HepG2 (cell line): ENCODE measurements around the gene ADAM15. TPM values are rescaled to one million over a fixed set of nuclear protein-coding genes. Genes with fewer than 3 reads are reported as not detected.

ENCODE experiments used
- ARNT ChIP-seq: fragments of 450-650 bp; IDR thresholded peaks from 2 replicates; pipeline ENCODE4 v1.6.1; 2017
- ESRRA ChIP-seq: sonication (generic); formaldehyde crosslinking; IDR thresholded peaks from 2 replicates; pipeline ENCODE4 v1.5.1; 2020; ENCODE audit warnings: mild to moderate bottlenecking, low read depth, missing genetic modification reagents
- LCORL ChIP-seq, 2 experiments: fragments of 450-650 bp in 1 of 2; sonication (generic) in 1 of 2; formaldehyde crosslinking in 1 of 2; IDR thresholded peaks; 2 replicates each; pipeline versions ENCODE4 v1.5.0 to v1.6.1; 2017 to 2020; ENCODE audit warnings: antibody characterized with exemption in 1 of 2, missing genetic modification reagents in 1 of 2
- MBNL3 ChIP-seq: fragments of 250-450 bp; sonication (Bioruptor Pico); conservative IDR thresholded peaks from 2 replicates; pipeline ENCODE4 v1.8.0; 2022; ENCODE audit warnings: mild to moderate bottlenecking, inconsistent platforms
- MIXL1 ChIP-seq: IDR thresholded peaks from 2 replicates; pipeline ENCODE4 v1.6.1; 2016
- NFYC ChIP-seq: IDR thresholded peaks from 2 replicates; pipeline ENCODE4 v1.6.1; 2016; ENCODE audit warnings: missing genetic modification reagents, missing compliant biosample characterization
- NPAS2 ChIP-seq: sonication (generic); formaldehyde crosslinking; IDR thresholded peaks from 2 replicates; pipeline ENCODE4 v1.8.0; 2022; ENCODE audit warnings: mild to moderate bottlenecking, missing genetic modification reagents, borderline replicate concordance
- ONECUT2 ChIP-seq: sonication (generic); formaldehyde crosslinking; IDR thresholded peaks from 2 replicates; pipeline ENCODE4 v1.4.0; 2020; ENCODE audit warnings: missing genetic modification reagents
- POLR2AphosphoS5 ChIP-seq: IDR thresholded peaks from 2 replicates; pipeline ENCODE4 v1.6.1; 2012; ENCODE audit warnings: low read depth, low read length
- SALL2 ChIP-seq: sonication (generic); formaldehyde crosslinking; IDR thresholded peaks from 2 replicates; pipeline ENCODE4 v1.8.1; 2023; ENCODE audit warnings: mild to moderate bottlenecking, missing genetic modification reagents, inconsistent platforms
- STAG1 ChIP-seq: sonication (generic); formaldehyde crosslinking; IDR thresholded peaks from 2 replicates; pipeline ENCODE4 v1.4.0; 2020; ENCODE audit warnings: missing genetic modification reagents
- TEAD2 ChIP-seq: sonication (generic); formaldehyde crosslinking; IDR thresholded peaks from 2 replicates; pipeline ENCODE4 v1.9.0; 2021; ENCODE audit warnings: missing genetic modification reagents
- TRIM24 ChIP-seq: sonication (generic); formaldehyde crosslinking; IDR thresholded peaks from 2 replicates; pipeline ENCODE4 v1.8.0; 2022; ENCODE audit warnings: mild to moderate bottlenecking, missing genetic modification reagents
- XBP1 ChIP-seq: sonication (generic); formaldehyde crosslinking; IDR thresholded peaks from 2 replicates; pipeline ENCODE4 v1.5.0; 2020; ENCODE audit warnings: missing genetic modification reagents
- XRCC5 ChIP-seq: fragments of 200-400 bp; formaldehyde crosslinking; optimal IDR thresholded peaks from 2 replicates; pipeline ENCODE3; 2017; ENCODE audit warnings: mild to moderate bottlenecking, low read length
- ZFP36L2 ChIP-seq: sonication (generic); formaldehyde crosslinking; IDR thresholded peaks from 2 replicates; pipeline ENCODE4 v1.4.0; 2020; ENCODE audit warnings: missing genetic modification reagents
- ZNF296 ChIP-seq: sonication (generic); formaldehyde crosslinking; conservative IDR thresholded peaks from 2 replicates; pipeline ENCODE4 v1.5.0; 2020; ENCODE audit warnings: mild to moderate bottlenecking, missing genetic modification reagents
- ZNF343 ChIP-seq: sonication (generic); formaldehyde crosslinking; IDR thresholded peaks from 2 replicates; pipeline ENCODE4 v1.4.0; 2020; ENCODE audit warnings: mild to moderate bottlenecking, missing genetic modification reagents
- ZNF879 ChIP-seq: sonication (generic); formaldehyde crosslinking; IDR thresholded peaks from 2 replicates; pipeline ENCODE4 v1.8.1; 2023; ENCODE audit warnings: missing genetic modification reagents
- polyA plus RNA-seq, 8 experiments: library from polyadenylated mRNA; depleted of rRNA in 3 of 8; stranded (reverse) in 7 of 8; unstranded in 1 of 8; fragments of >200 nt; fragmentation: Illumina TruSeq in 4 of 8; extraction: Trizol in 4 of 8; gene quantifications; 2 replicates each; pipeline versions ENCODE4 v1.2.1 to v1.2.3, GENCODE V29; 2011 to 2016; ENCODE audit warnings: low read depth in 4 of 8, missing spikeins in 1 of 8, mixed read lengths in 1 of 8; ENCODE audit not compliant: insufficient read depth in 1 of 8
- total RNA-seq, 5 experiments: library from RNA; depleted of rRNA; stranded (reverse); fragments of >200 nt; fragmentation: Illumina TruSeq; extraction: Trizol; gene quantifications; 2 replicates each; pipeline ENCODE4 v1.2.3, GENCODE V29; 2016; ENCODE audit warnings: low read depth in 1 of 5
- TF ChIP-seq, protein P1 (sequence below): sonication (generic); formaldehyde crosslinking; conservative IDR thresholded peaks from 2 replicates; pipeline ENCODE4 v1.8.1; 2023; ENCODE audit warnings: missing genetic modification reagents
- TF ChIP-seq, protein P2 (sequence below): sonication (generic); formaldehyde crosslinking; IDR thresholded peaks from 2 replicates; pipeline ENCODE4 v1.4.0; 2020; ENCODE audit warnings: missing genetic modification reagents
- TF ChIP-seq, protein P3 (sequence below): IDR thresholded peaks from 2 replicates; pipeline ENCODE4 v1.6.1; 2016; ENCODE audit warnings: control low read depth
- TF ChIP-seq, protein P4 (sequence below): sonication (generic); formaldehyde crosslinking; IDR thresholded peaks from 2 replicates; pipeline ENCODE4 v1.5.0; 2020; ENCODE audit warnings: missing genetic modification reagents
- TF ChIP-seq, protein P5 (sequence below): sonication (generic); formaldehyde crosslinking; IDR thresholded peaks from 2 replicates; pipeline ENCODE4 v1.8.1; 2023; ENCODE audit warnings: mild to moderate bottlenecking, missing genetic modification reagents
- TF ChIP-seq, protein P6 (sequence below): sonication (generic); formaldehyde crosslinking; IDR thresholded peaks from 2 replicates; pipeline ENCODE4 v1.8.0; 2023; ENCODE audit warnings: mild to moderate bottlenecking, missing genetic modification reagents

The ADAM15 gene
- total and polyA plus RNA-seq, 2 of the 13 experiments (the other 11 are each of a cell fraction or from before 2014, with no cell fraction given) = 17.9 to 25.6 TPM

DNA sequence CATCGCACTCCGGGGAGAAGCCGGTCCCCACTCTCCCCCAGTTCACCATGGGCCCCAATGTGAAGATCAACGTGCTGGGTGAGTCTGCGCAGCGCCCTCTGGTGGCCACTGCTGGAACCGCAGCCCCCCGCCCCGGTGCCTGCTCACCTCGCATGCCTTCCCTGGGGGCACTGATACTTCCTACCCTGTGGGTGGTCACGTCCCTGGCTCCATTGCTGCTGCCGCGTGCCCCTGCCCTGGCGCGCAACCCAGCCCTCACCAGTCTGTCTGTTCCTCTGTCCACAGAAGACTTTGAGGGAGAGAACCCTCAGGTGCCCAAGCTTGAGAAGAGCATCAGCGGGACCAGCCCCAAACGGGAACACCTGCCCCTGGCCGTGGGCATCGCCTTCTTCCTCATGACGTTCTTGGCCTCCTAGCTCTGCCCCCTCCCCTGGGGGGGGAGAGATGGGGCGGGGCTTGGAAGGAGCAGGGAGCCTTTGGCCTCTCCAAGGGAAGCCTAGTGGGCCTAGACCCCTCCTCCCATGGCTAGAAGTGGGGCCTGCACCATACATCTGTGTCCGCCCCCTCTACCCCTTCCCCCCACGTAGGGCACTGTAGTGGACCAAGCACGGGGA is 35.1 kb downstream of the ADAM15 start (continued):
- TF ChIP-seq, protein P1, sequence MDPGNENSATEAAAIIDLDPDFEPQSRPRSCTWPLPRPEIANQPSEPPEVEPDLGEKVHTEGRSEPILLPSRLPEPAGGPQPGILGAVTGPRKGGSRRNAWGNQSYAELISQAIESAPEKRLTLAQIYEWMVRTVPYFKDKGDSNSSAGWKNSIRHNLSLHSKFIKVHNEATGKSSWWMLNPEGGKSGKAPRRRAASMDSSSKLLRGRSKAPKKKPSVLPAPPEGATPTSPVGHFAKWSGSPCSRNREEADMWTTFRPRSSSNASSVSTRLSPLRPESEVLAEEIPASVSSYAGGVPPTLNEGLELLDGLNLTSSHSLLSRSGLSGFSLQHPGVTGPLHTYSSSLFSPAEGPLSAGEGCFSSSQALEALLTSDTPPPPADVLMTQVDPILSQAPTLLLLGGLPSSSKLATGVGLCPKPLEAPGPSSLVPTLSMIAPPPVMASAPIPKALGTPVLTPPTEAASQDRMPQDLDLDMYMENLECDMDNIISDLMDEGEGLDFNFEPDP (CRISPR knock-in tag) = no peak
- TF ChIP-seq ESRRA (CRISPR knock-in tag) = no peak
- TF ChIP-seq, protein P2, sequence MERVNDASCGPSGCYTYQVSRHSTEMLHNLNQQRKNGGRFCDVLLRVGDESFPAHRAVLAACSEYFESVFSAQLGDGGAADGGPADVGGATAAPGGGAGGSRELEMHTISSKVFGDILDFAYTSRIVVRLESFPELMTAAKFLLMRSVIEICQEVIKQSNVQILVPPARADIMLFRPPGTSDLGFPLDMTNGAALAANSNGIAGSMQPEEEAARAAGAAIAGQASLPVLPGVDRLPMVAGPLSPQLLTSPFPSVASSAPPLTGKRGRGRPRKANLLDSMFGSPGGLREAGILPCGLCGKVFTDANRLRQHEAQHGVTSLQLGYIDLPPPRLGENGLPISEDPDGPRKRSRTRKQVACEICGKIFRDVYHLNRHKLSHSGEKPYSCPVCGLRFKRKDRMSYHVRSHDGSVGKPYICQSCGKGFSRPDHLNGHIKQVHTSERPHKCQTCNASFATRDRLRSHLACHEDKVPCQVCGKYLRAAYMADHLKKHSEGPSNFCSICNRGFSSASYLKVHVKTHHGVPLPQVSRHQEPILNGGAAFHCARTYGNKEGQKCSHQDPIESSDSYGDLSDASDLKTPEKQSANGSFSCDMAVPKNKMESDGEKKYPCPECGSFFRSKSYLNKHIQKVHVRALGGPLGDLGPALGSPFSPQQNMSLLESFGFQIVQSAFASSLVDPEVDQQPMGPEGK (CRISPR knock-in tag) = peak; percentile 75
- TF ChIP-seq ARNT = no peak
- no peak for TF ChIP-seq XBP1 (CRISPR knock-in tag)
- no peak for TF ChIP-seq ZNF296
- no peak for TF ChIP-seq POLR2AphosphoS5
- TF ChIP-seq SALL2 (CRISPR knock-in tag) = 0 out of 2 replicates have a peak, but pooled peaks have one; percentile 37
- no peak for TF ChIP-seq NPAS2
- TF ChIP-seq ZFP36L2 (CRISPR knock-in tag) = no peak
- TF ChIP-seq XRCC5 = peak; percentile 50
- TF ChIP-seq ONECUT2 (CRISPR knock-in tag) = no peak
- no peak for TF ChIP-seq ZNF343
- TF ChIP-seq MIXL1 (CRISPR knock-in tag) = 0 out of 2 replicates have a peak, but pooled peaks have one; percentile 16
- peak; percentile 28 for TF ChIP-seq STAG1 (CRISPR knock-in tag)
- TF ChIP-seq NFYC (CRISPR knock-in tag) = no peak
- TF ChIP-seq TRIM24 = no peak
- TF ChIP-seq LCORL (IDR thresholded peaks at IDR 0.05) = no peak
- TF ChIP-seq LCORL (CRISPR knock-in tag; IDR thresholded peaks at IDR 0.05) = no peak
- TF ChIP-seq, protein P3, sequence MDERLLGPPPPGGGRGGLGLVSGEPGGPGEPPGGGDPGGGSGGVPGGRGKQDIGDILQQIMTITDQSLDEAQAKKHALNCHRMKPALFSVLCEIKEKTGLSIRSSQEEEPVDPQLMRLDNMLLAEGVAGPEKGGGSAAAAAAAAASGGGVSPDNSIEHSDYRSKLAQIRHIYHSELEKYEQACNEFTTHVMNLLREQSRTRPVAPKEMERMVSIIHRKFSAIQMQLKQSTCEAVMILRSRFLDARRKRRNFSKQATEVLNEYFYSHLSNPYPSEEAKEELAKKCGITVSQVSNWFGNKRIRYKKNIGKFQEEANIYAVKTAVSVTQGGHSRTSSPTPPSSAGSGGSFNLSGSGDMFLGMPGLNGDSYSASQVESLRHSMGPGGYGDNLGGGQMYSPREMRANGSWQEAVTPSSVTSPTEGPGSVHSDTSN (CRISPR knock-in tag) = no peak
- no peak for TF ChIP-seq ZNF879 (CRISPR knock-in tag)
- no peak for TF ChIP-seq MBNL3
- TF ChIP-seq, protein P4, sequence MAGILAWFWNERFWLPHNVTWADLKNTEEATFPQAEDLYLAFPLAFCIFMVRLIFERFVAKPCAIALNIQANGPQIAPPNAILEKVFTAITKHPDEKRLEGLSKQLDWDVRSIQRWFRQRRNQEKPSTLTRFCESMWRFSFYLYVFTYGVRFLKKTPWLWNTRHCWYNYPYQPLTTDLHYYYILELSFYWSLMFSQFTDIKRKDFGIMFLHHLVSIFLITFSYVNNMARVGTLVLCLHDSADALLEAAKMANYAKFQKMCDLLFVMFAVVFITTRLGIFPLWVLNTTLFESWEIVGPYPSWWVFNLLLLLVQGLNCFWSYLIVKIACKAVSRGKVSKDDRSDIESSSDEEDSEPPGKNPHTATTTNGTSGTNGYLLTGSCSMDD (CRISPR knock-in tag) = no peak
- no peak for TF ChIP-seq TEAD2 (CRISPR knock-in tag)
- TF ChIP-seq, protein P5, sequence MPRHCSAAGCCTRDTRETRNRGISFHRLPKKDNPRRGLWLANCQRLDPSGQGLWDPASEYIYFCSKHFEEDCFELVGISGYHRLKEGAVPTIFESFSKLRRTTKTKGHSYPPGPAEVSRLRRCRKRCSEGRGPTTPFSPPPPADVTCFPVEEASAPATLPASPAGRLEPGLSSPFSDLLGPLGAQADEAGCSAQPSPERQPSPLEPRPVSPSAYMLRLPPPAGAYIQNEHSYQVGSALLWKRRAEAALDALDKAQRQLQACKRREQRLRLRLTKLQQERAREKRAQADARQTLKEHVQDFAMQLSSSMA = no peak
- TF ChIP-seq, protein P6, sequence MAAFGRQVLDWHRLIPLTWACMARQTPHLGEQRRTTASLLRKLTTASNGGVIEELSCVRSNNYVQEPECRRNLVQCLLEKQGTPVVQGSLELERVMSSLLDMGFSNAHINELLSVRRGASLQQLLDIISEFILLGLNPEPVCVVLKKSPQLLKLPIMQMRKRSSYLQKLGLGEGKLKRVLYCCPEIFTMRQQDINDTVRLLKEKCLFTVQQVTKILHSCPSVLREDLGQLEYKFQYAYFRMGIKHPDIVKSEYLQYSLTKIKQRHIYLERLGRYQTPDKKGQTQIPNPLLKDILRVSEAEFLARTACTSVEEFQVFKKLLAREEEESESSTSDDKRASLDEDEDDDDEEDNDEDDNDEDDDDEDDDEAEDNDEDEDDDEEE (CRISPR knock-in tag) = 0 out of 2 replicates have a peak, but pooled peaks have one; percentile 33
